GM13976 (cell line): ENCODE results near the gene STXBP5.
A peak's percentile ranks its signal among the peaks of the same experiment; 100 is the strongest.

Experiments
- DNase-seq: peaks from one replicate; pipeline ENCODE4 v3.0.0; 2012; ENCODE audit warnings: low spot score
- CTCF ChIP-seq: IDR thresholded peaks from 2 replicates; pipeline ENCODE4 v1.5.1; 2012; ENCODE audit warnings: borderline replicate concordance, mild to moderate bottlenecking; ENCODE audit not compliant: insufficient read depth; ENCODE audit errors: extremely low read depth, missing control alignments, control extremely low read depth
- in situ Hi-C: fragments of 300-500 bp; cut with MboI; formaldehyde crosslinking; loops from one replicate; pipeline ENCODE4 v1.12.0; 2022; ENCODE audit warnings: low sequenced_read_pairs, mixed read lengths, inconsistent platforms; ENCODE audit not compliant: unreplicated experiment

Gene STXBP5

DNA sequence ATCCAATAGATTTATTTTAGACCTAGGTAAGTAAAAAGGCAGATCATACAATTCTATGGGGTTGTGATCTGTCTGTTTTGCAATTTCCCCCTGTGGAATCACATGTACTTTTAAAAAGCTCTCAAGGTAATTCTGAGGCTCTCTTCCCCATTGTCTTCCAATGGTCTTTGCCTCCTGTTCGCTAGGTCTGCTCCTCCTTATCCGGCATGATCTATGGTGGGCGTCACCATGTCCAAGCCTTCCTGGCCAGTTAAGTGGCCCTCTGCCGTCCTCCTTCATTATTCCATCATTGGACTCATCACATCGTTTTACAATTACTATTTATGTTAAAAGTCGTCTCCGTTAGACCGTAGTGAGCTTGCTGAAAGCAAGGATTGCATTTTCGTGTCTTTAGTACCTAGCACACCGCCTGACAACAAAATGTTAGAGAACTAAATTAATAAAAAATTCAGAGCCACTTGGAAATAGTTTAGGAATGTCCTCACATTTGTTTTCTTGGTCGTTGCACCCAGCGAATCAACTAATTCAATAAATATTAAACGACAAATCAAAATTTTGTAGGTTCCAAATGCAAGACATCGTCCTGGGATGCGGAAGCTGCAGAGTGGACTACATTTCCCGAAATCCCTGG lies 2.2 kb upstream of the STXBP5 start:
- in situ Hi-C loops, result no loop called here
- peak; percentile 30 for DNase-seq
- TF ChIP-seq CTCF, result no peak

DNA sequence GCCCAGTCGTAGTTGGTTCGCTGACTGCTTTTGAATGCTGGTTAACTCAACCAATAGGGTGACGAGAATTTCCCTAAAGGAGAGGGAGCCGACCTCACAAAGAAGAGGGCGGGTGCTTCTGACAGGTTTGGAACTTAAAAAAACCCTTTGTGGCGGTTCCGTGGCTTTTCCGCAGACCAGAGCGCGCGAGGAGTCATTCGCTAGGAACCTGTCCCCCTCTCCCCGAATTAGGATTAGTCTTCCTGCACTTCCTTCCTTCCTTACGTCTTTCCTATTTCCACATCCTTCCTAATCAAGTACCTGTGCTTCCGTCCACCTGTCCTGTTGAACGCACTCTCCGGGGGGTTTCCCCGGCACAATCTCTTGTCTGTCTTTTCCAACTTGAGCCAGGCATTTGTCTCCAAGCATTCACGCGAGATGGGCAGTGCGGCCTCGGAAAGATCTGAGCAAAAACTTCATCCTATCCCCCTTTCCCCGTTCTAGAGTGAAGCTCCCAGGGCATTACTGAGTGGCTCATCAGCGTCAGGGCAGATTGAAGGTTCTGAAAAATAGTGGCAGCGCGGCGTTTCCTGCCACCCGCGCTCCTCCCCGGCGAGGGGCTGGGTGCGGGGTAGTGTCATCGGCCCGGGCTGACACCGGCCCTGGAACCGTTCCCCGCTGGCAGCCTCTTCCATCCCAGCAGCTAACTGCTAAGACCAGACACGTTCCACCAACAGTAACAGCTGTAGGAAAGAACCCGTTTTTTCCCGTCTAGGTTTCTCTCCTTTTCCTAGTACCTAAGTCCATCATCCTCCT lies 1.5 kb upstream of the STXBP5 start:
- peak; percentile 87 for DNase-seq
- in situ Hi-C loops, result no loop called here
- TF ChIP-seq CTCF, result no peak

DNA sequence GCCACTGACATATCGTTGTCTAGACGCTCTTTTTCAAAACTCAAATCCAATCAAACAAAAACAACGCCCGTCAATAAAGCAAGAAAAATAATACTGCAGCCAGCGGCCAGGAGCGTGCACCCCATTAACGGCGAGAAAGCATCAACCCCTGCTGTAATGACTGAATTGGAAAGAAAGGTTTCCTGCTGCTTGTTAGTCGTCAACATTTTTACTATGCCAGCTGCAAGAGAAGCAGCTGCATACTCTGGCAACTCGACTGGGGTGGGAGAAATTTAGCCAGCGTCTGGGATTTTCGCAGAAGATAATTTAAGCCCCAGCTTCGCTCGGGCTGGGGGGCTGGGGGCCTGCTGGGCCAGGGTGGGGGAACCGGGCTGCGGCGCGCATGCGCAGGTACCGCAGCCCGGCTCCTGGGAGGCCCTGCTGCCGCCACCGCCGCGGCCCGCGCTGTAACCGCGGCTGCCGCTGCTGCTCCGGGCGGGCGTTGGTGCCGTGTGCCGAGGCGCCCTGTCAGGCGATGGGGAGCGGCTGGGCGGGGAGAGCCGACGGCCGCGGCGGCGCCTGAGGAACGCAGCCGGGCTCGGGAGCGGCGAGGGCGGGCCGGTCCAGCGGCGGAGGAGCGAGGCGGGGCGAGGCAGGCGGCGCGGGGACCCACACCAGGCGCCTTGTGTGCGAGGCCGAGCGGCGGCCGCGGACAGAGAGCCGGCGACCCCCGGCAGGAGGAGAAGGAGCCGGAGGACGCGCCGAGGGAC lies 732 bp upstream of the STXBP5 start:
- in situ Hi-C loops, result no loop called here
- TF ChIP-seq CTCF, result no peak
- DNase-seq, result peak; percentile 88

GRCh38 chr6:147204843-147205311 lies 660 bp downstream of the STXBP5 start:
- TF ChIP-seq CTCF, result no peak
- in situ Hi-C loops, result no loop called here
- DNase-seq, result no peak

GRCh38 chr6:147205690-147206600 lies 1.7 kb downstream of the STXBP5 start:
- no peak for DNase-seq
- in situ Hi-C loops, result no loop called here
- TF ChIP-seq CTCF, result no peak
